Upper lobe of left lung (tissue), 4 donors: ENCODE data around the gene MYBPH.

Source experiments
- CTCF ChIP-seq, 6 experiments: fragments of 450-650 bp in 4 of 6; fragments of 200-600 bp in 2 of 6; sonication (generic) in 2 of 6; IDR thresholded peaks; one replicate each; pipeline ENCODE4 v1.5.1; 2016 to 2019; ENCODE audit warnings: antibody characterized with exemption in 6 of 6
- EP300 ChIP-seq, 4 donors: sonication (generic); formaldehyde crosslinking; IDR thresholded peaks; one replicate each; pipeline ENCODE4 v1.5.1; 2017; ENCODE audit warnings: antibody characterized with exemption in 4 of 4, control low read depth in 2 of 4
- POLR2A ChIP-seq, 4 donors: fragments of 450-650 bp; IDR thresholded peaks; one replicate each; pipeline ENCODE4 v1.5.1; 2016 to 2017; ENCODE audit warnings: antibody characterized with exemption in 4 of 4, mild to moderate bottlenecking in 2 of 4
- POLR2AphosphoS5 ChIP-seq, 2 donors: sonication (generic); formaldehyde crosslinking; IDR thresholded peaks; one replicate each; pipeline ENCODE4 v1.5.1; 2017; ENCODE audit warnings: antibody characterized with exemption in 2 of 2

- TF ChIP-seq POLR2AphosphoS5 (IDR thresholded peaks at IDR 0.05) (no peak), POLR2A (IDR thresholded peaks at IDR 0.05) (no peak), CTCF (IDR thresholded peaks at IDR 0.05) (no peak), EP300 (IDR thresholded peaks at IDR 0.05) (no peak)
Observed at GRCh38 chr1:203181586-203182386, 6.2 kb upstream of the MYBPH start.
